GM12801 (cell line): Measurements from ENCODE around the gene PCID2.

Experiments
- TF ChIP-seq, protein P1 (sequence below): IDR thresholded peaks from one replicate; pipeline ENCODE4 v1.5.1; 2011; ENCODE audit warnings: control low read depth; ENCODE audit not compliant: insufficient read length; ENCODE audit errors: extremely low read depth

The PCID2 gene

GRCh38 chr13:113129480-113129879 is 79.0 kb downstream of the PCID2 start:
- TF ChIP-seq, protein P1, sequence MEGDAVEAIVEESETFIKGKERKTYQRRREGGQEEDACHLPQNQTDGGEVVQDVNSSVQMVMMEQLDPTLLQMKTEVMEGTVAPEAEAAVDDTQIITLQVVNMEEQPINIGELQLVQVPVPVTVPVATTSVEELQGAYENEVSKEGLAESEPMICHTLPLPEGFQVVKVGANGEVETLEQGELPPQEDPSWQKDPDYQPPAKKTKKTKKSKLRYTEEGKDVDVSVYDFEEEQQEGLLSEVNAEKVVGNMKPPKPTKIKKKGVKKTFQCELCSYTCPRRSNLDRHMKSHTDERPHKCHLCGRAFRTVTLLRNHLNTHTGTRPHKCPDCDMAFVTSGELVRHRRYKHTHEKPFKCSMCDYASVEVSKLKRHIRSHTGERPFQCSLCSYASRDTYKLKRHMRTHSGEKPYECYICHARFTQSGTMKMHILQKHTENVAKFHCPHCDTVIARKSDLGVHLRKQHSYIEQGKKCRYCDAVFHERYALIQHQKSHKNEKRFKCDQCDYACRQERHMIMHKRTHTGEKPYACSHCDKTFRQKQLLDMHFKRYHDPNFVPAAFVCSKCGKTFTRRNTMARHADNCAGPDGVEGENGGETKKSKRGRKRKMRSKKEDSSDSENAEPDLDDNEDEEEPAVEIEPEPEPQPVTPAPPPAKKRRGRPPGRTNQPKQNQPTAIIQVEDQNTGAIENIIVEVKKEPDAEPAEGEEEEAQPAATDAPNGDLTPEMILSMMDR = no peak
